Stomach (tissue), 9 donors: Measurements from ENCODE around the gene CIB4. TPM values are rescaled to one million over a fixed set of nuclear protein-coding genes. Genes with fewer than 3 reads are reported as not detected.

Experiments used
- DNase-seq, 2 donors: peaks; one replicate each; pipeline versions ENCODE4 v3.0.0 to v3.0.0-alpha.2; 2013 to 2019
- H3K27ac ChIP-seq, 5 donors: fragments of 200-600 bp in 4 of 5; sonication (generic) in 4 of 5; one replicate each; pipeline ENCODE4 v1.5.1; 2013 to 2019; ENCODE audit warnings: mild to moderate bottlenecking in 1 of 5, moderate library complexity in 1 of 5
- H3K27me3 ChIP-seq, 3 donors: fragments of 200-600 bp; sonication (generic); one replicate each; pipeline ENCODE4 v1.5.1; 2017 to 2019; ENCODE audit warnings: mixed run types in 1 of 3
- H3K36me3 ChIP-seq, 4 donors: fragments of 200-600 bp; sonication (generic); 1 replicate in 3 of 4; 2 replicates in 1 of 4; pipeline ENCODE4 v1.5.1; 2016 to 2019
- H3K4me1 ChIP-seq, 4 donors: fragments of 200-600 bp; sonication (generic); one replicate each; pipeline ENCODE4 v1.5.1; 2016 to 2019
- H3K4me3 ChIP-seq, 4 donors: fragments of 200-600 bp; sonication (generic) in 3 of 4; one replicate each; pipeline ENCODE4 v1.5.1; 2016 to 2019; ENCODE audit warnings: mild to moderate bottlenecking in 1 of 4
- H3K9me3 ChIP-seq, 4 donors: fragments of 200-600 bp; sonication (generic); one replicate each; pipeline ENCODE4 v1.5.1; 2016 to 2019
- EP300 ChIP-seq: sonication (generic); formaldehyde crosslinking; IDR thresholded peaks from one replicate; pipeline ENCODE4 v1.6.1; 2017; ENCODE audit warnings: antibody characterized with exemption
- POLR2A ChIP-seq, 4 donors: fragments of 450-650 bp; IDR thresholded peaks; one replicate each; pipeline ENCODE4 v1.6.1; 2016; ENCODE audit warnings: antibody characterized with exemption in 4 of 4, control low read depth in 2 of 4, mild to moderate bottlenecking in 1 of 4, moderate library complexity in 1 of 4
- POLR2AphosphoS5 ChIP-seq, 3 donors: sonication (generic); formaldehyde crosslinking; IDR thresholded peaks; one replicate each; pipeline ENCODE4 v1.6.1; 2016; ENCODE audit warnings: antibody characterized with exemption in 3 of 3
- WGBS, 5 donors: extraction: QIAGEN DNeasy Blood & Tissue Kit in 3 of 5; methylation state at CpG; one replicate each; pipeline versions ENCODE4 v1.1.5 to v1.1.7; 2013 to 2018; 5-methylcytosine and 5-hydroxymethylcytosine counted together
- intact Hi-C: fragments of 100-400 bp; cut with DNase I; formaldehyde crosslinking; loops from one replicate; pipeline ENCODE4 v1.15.1; 2023; ENCODE audit warnings: low total_unique reads
- polyA plus RNA-seq, 3 donors: library from polyadenylated mRNA; stranded (reverse); fragments of 200-250 nt; gene quantifications; one replicate each; pipeline ENCODE4 v1.2.3, GENCODE V29; 2013
- total RNA-seq, 5 donors: library from RNA; depleted of rRNA; stranded (reverse); fragments of >200 nt; gene quantifications; one replicate each; pipeline versions ENCODE4 v1.1.0 to v1.2.3, GENCODE V29; 2014 to 2016
- TF ChIP-seq, protein P1 (sequence below), 7 experiments: fragments of 450-650 bp in 4 of 7; fragments of 200-600 bp in 3 of 7; sonication (generic) in 3 of 7; IDR thresholded peaks; one replicate each; pipeline ENCODE4 v1.5.1; 2016 to 2019; ENCODE audit warnings: antibody characterized with exemption in 7 of 7, control low read depth in 2 of 7, mild to moderate bottlenecking in 1 of 7
- donor health status: healthy with polysubstance abuse.
- donor health status: Bipolar disorder and iron deficiency.
- donor health status: healthy.

Gene CIB4
- total and polyA plus RNA-seq, 8 donors, result 1.8 TPM; not detected in 6

GRCh38 chr2:26654061-26654340 is 12.8 kb upstream of the CIB4 start:
- Histone ChIP-seq H3K27ac (no peak overlapping the region), H3K4me1 (peaks cover 0 to 12% (median 3%) of the 10 kb centered on the region in 4 donors), H3K36me3 (no peaks in the 10 kb centered on the region), H3K9me3 (no peaks in the 10 kb centered on the region), H3K4me3 (no peak overlapping the region), H3K27me3 (peaks cover 0 to 11% (median 0%) of the 10 kb centered on the region in 3 donors)
- no peak for TF ChIP-seq POLR2A (IDR thresholded peaks at IDR 0.05)
- peak in 1 of 2 donors; percentile 4 for DNase-seq
- WGBS, 5 donors, result 58 to 91% (median 74%) methylated on average over 3 of the region's 3 CpGs
- intact Hi-C loops, result no loop called here

DNA sequence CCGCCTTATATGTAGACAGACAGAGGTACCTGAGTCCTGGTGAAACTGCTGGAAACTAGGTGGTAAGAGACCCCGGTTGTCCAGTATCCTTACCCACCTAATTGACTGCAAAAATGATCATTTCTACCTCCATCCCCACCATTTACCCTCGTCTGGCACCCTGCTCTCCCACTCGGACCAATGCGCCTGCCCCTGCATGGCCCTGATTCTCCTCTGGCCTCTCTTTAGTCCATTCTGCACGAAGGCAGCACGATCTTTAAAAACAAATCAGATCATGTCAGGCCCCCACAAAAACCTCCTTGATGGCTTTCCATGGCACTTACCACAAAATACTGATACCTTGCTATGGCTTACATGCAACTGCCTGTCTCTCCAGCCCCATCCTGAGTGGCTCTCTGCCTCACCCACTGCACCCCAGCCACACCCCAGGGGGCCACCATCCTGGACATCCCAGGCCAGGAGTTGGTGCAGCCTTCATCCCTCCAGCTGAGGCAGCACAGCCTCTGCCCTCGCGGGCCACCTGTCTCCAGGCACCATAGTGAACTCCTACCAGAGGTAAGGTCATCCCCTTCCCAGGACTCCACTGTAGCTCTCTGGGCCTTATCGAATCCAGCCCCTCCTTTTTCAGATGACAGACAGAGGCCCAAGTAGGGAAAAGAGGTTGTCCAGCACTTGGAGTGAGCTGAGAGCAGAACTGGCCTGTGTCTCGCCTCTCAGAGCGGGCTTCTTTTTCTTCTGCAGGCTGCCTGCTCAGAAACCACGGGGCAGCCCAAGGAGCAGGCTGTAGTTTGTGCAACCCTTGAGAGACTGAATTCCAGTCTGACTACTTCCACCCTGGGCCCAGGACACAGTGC is 12.3 kb upstream of the CIB4 start:
- intact Hi-C loops, result no loop called here
- TF ChIP-seq EP300 (no peak), POLR2AphosphoS5 (IDR thresholded peaks at IDR 0.05) (no peak), POLR2A (IDR thresholded peaks at IDR 0.05) (no peak)
- TF ChIP-seq, protein P1, sequence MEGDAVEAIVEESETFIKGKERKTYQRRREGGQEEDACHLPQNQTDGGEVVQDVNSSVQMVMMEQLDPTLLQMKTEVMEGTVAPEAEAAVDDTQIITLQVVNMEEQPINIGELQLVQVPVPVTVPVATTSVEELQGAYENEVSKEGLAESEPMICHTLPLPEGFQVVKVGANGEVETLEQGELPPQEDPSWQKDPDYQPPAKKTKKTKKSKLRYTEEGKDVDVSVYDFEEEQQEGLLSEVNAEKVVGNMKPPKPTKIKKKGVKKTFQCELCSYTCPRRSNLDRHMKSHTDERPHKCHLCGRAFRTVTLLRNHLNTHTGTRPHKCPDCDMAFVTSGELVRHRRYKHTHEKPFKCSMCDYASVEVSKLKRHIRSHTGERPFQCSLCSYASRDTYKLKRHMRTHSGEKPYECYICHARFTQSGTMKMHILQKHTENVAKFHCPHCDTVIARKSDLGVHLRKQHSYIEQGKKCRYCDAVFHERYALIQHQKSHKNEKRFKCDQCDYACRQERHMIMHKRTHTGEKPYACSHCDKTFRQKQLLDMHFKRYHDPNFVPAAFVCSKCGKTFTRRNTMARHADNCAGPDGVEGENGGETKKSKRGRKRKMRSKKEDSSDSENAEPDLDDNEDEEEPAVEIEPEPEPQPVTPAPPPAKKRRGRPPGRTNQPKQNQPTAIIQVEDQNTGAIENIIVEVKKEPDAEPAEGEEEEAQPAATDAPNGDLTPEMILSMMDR (IDR thresholded peaks at IDR 0.05), result no peak
- H3K4me3 ChIP-seq, result no peak overlapping the region
- DNase-seq, result peak in 1 of 2 donors; percentile 10
- peaks cover 0 to 6% (median 0%) of the 10 kb centered on the region in 3 donors for H3K27me3 ChIP-seq
- H3K27ac ChIP-seq, result peak overlapping the region in 3 of 5 donors; percentile 50 to 68 (median 55)
- peaks cover 0 to 13% (median 3%) of the 10 kb centered on the region in 4 donors for H3K4me1 ChIP-seq
- no peaks in the 10 kb centered on the region for H3K36me3 ChIP-seq
- H3K9me3 ChIP-seq, result no peaks in the 10 kb centered on the region
- 74 to 88% (median 80%) methylated on average over 9 to 13 of the region's 13 CpGs for WGBS, 5 donors

GRCh38 chr2:26652361-26653041 is 11.3 kb upstream of the CIB4 start:
- DNase-seq, result peak in 1 of 2 donors; percentile 85
- Histone ChIP-seq H3K27me3 (peaks cover 0 to 5% (median 0%) of the 10 kb centered on the region in 3 donors), H3K9me3 (no peaks in the 10 kb centered on the region), H3K4me3 (no peak overlapping the region), H3K36me3 (no peaks in the 10 kb centered on the region), H3K4me1 (peaks cover 0 to 13% (median 3%) of the 10 kb centered on the region in 4 donors), H3K27ac (peak overlapping the region in 4 of 5 donors; percentile 49 to 68 (median 52))
- WGBS, 5 donors, result 54 to 72% (median 66%) methylated on average over 12 of the region's 12 CpGs
- TF ChIP-seq, protein P1 (IDR thresholded peaks at IDR 0.05), result no peak
- TF ChIP-seq POLR2AphosphoS5 (IDR thresholded peaks at IDR 0.05), result peak in 1 of 3 donors; percentile 17
- intact Hi-C loops, result no loop called here

DNA sequence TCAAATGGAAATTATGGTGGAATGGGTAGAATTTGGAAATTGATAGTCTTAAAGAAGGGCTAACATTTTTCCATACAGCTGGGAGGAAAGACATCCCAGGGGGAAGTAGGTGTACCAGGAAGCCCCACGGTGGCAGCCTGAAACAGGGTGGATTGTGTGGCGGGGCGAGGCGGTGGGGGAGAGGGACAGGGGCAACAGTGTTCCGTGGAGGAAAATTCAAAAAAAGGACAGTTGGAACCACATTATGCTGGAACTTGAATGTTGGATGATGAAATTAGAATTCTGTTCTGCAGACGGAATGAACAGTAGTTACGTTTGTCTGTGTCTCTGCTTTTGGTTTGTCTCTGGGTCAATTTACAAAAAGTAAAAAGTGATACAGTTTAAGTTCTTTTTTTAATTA is 10.6 kb upstream of the CIB4 start:
- H3K36me3 ChIP-seq, result no peaks in the 10 kb centered on the region
- H3K9me3 ChIP-seq, result no peaks in the 10 kb centered on the region
- H3K27ac ChIP-seq, result peak overlapping the region; percentile 5 to 71 (median 50)
- peaks cover 0 to 12% (median 0%) of the 10 kb centered on the region in 3 donors for H3K27me3 ChIP-seq
- TF ChIP-seq POLR2AphosphoS5 (IDR thresholded peaks at IDR 0.05) (no peak), POLR2A (IDR thresholded peaks at IDR 0.05) (no peak), EP300 (no peak)
- TF ChIP-seq, protein P1 (IDR thresholded peaks at IDR 0.05), result no peak
- intact Hi-C loops, result no loop called here
- H3K4me1 ChIP-seq, result peaks cover 0 to 13% (median 3%) of the 10 kb centered on the region in 4 donors
- no peak for DNase-seq
- 69 to 82% (median 79%) methylated on average over 7 of the region's 7 CpGs for WGBS, 5 donors
- H3K4me3 ChIP-seq, result no peak overlapping the region
